ENCODE data around the gene AGRN.

The AGRN gene

GRCh38 chr1:997993-998744 lies 21.8 kb upstream of the AGRN start:
- no peak for DNase-seq (ENCODE audit: low read depth)
- no peak for TF ChIP-seq CTCF (IDR thresholded peaks at IDR 0.05; ENCODE audit: insufficient read depth, low read depth, low read length, missing control alignments)
- H3K4me3 ChIP-seq (ENCODE audit: low read depth, low read length): no peak overlapping the region

GRCh38 chr1:998745-998994 lies 21.2 kb upstream of the AGRN start:
- no peak for DNase-seq (ENCODE audit: low read depth)
- no peak for TF ChIP-seq CTCF (IDR thresholded peaks at IDR 0.05; ENCODE audit: insufficient read depth, low read depth, low read length, missing control alignments)
- H3K4me3 ChIP-seq (ENCODE audit: low read depth, low read length): no peak overlapping the region

GRCh38 chr1:998995-999724 lies 20.8 kb upstream of the AGRN start:
- no peak overlapping the region for H3K4me3 ChIP-seq (ENCODE audit: low read depth, low read length)
- no peak for TF ChIP-seq CTCF (IDR thresholded peaks at IDR 0.05; ENCODE audit: insufficient read depth, low read depth, low read length, missing control alignments)
- no peak for DNase-seq (ENCODE audit: low read depth)

- peak; percentile 54 for DNase-seq (ENCODE audit: low read depth)
- H3K4me3 ChIP-seq (ENCODE audit: low read depth, low read length): peak within 1 kb of the TSS; percentile 50
- TF ChIP-seq CTCF (IDR thresholded peaks at IDR 0.05; ENCODE audit: insufficient read depth, low read depth, low read length, missing control alignments): no peak
Observed at GRCh38 chr1:999725-1000356, 20.1 kb upstream of the AGRN start, which contains the start of gene HES4. HES4 (minus strand) TSS chr1:1000097; CDS start chr1:999973, 124 bp downstream.

GRCh38 chr1:1000357-1001056 lies 19.4 kb upstream of the AGRN start:
- DNase-seq (ENCODE audit: low read depth): peak; percentile 71
- H3K4me3 ChIP-seq (ENCODE audit: low read depth, low read length): peak overlapping the region; percentile 50
- TF ChIP-seq CTCF (IDR thresholded peaks at IDR 0.05; ENCODE audit: insufficient read depth, low read depth, low read length, missing control alignments): no peak

- DNase-seq (ENCODE audit: low read depth): no peak
- TF ChIP-seq CTCF (IDR thresholded peaks at IDR 0.05; ENCODE audit: insufficient read depth, low read depth, low read length, missing control alignments): no peak
- peak overlapping the region; percentile 50 for H3K4me3 ChIP-seq (ENCODE audit: low read depth, low read length)
Observed at GRCh38 chr1:1001057-1001783, 18.7 kb upstream of the AGRN start.
